HG03196 (cell line): ENCODE measurements around the gene ACSM5.
A peak's percentile ranks its signal among the peaks of the same experiment; 100 is the strongest.

Source experiments
- ATAC-seq: cut with Tn5 transposase; IDR thresholded peaks from one replicate; pipeline ENCODE4 v1.9.1; 2021; ENCODE audit not compliant: unreplicated experiment

ACSM5 gene

GRCh38 chr16:20409398-20410120 is at the start of gene ACSM5:
Gene ACSM5 (plus strand): TSS chr16:20409534. CDS start chr16:20411485, 1,951 bp downstream.
- ATAC-seq: peak; percentile 25

GRCh38 chr16:20359997-20360396 is 49.3 kb upstream of the ACSM5 start:
- ATAC-seq: no peak

GRCh38 chr16:20363191-20363590 is 46.1 kb upstream of the ACSM5 start:
- ATAC-seq: no peak

- ATAC-seq: no peak
Observed at GRCh38 chr16:20364051-20364450, 45.3 kb upstream of the ACSM5 start.

DNA sequence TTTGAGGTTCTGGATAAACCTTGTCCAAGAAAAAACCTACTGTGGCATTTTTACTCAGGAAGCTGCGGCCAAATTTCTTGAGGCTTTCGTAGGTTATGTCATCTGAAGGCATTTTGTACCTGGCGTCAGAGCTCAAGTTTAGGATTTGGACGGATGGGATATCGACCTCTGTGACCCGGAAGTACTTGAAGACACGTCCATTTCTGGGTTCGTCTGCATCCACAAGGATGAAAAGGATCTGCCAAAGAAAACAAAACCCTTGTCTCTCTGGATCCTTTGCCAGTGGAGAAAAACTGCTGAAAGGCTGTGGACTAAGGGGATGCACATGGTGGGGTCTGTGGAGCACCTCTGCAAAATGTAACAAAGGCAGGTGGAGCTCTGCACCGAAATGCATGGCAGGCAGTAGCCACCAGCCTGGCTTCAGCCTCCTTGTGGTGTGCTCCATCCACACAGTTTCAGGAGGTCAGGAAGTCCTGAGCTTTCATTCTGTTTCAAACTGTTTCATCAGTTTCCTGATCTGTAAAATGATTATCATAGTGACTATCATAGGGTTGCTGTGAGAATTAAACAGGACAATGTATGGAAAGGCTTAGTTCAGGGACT is 39.8 kb upstream of the ACSM5 start:
- no peak for ATAC-seq

- ATAC-seq: no peak
Observed at GRCh38 chr16:20372701-20373100, 36.6 kb upstream of the ACSM5 start.

GRCh38 chr16:20377181-20377580 is 32.2 kb upstream of the ACSM5 start:
- no peak for ATAC-seq

- ATAC-seq: no peak
Observed at GRCh38 chr16:20380782-20381181, 28.6 kb upstream of the ACSM5 start.

- no peak for ATAC-seq
Observed at GRCh38 chr16:20382202-20382948, 27.0 kb upstream of the ACSM5 start.

DNA sequence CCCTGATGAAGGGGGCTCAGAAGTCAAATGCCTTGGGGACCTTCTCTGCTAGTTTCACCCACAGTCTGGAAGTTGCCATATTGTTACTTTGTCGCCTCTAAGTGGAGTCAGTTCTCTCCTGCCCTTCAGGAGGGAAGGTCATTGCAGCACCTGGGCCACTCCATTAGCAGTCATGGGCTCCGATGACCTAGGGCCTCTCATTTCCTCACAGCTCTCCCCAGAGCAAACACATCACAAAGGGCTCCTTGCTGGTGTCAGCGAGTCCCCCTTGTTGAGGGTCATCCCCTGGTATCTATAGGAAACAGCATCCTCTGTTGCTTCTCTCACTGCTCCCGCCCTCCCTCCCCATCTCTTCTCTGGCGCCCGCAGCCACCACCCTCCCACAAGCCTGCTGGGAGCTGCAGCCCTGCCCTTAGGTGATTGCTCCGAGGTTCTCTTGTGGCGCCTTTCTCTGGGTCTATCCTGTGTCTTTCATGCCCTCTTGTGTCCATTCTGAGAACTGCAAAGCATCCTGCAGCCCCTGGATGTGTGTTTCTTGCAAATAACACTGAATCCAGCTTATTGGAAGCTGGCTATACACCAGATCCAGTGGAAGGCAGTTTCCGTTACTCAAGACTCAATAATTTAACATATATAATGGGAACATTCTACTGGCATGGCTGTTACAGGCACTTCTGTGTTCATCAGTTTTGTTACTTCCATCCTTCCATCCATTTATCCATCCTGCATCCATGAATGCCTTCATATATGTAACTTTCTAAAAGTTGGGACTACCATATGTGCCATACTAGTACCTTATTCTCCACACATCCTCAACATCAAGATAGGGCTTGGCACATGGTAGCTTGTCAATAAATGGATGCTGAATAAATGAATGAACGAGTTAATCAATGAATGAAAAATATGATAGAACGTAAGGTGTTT is 26.0 kb upstream of the ACSM5 start:
- no peak for ATAC-seq

GRCh38 chr16:20385844-20386832 is 23.2 kb upstream of the ACSM5 start:
- ATAC-seq: no peak

DNA sequence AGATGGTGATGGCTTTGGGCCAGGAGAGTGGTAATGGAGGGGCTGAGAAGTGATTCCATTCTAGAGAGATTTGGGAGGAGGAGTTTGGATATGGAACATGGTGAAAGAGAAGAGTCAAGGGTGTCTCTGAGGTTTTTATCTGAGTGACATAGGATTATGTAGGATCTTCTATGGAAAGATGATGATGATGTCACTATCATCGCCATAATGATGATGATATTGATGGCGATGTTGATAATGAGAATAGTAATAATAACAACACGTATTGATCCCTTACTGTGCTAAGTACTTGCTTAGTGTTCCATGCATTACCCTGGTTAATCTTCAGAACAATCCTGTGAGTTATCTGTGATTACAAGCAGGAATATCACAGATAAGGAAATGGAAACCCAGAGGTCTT is 21.4 kb upstream of the ACSM5 start:
- no peak for ATAC-seq

DNA sequence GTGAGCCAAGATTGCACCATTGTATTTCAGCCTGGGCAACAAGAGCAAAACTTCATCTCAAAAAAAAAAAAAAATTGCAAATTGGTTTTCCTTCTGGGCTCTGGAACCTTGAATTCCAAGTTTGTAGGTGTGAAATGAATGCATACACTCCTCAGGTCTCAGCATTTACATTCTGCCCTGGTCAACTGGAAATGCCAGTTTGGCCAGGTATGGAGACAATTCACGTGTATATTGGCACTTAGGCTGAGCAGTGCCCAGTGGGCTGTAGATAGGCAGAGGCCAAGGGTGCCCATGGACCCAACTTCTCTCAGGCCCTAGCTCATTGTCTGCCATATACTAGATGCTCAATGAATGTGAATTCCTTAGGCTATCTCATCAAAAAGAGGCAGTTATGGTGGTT is 20.5 kb upstream of the ACSM5 start:
- no peak for ATAC-seq

- no peak for ATAC-seq
Observed at GRCh38 chr16:20391045-20391444, 18.3 kb upstream of the ACSM5 start.

- no peak for ATAC-seq
Observed at GRCh38 chr16:20393801-20394577, 15.3 kb upstream of the ACSM5 start.

DNA sequence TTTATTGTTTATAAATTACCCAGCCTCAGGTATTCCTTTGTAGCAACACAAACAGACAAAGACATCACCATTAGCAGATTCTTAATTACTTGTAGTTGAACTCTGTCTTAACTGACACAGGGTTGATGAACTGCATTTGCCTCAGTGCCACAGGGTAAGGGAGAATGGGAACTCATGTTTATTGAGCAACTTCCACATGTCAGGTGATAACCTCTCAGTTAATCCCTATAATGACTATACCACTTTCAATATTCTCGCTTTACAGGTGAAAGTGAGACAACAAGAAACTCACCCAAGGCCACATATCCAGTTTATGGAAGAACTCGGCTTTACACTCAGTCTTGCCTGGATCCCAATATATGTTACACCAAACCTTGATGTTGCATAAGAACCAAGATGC is 13.4 kb upstream of the ACSM5 start:
- ATAC-seq: no peak

- ATAC-seq: no peak
Observed at GRCh38 chr16:20396846-20397467, 12.4 kb upstream of the ACSM5 start.

DNA sequence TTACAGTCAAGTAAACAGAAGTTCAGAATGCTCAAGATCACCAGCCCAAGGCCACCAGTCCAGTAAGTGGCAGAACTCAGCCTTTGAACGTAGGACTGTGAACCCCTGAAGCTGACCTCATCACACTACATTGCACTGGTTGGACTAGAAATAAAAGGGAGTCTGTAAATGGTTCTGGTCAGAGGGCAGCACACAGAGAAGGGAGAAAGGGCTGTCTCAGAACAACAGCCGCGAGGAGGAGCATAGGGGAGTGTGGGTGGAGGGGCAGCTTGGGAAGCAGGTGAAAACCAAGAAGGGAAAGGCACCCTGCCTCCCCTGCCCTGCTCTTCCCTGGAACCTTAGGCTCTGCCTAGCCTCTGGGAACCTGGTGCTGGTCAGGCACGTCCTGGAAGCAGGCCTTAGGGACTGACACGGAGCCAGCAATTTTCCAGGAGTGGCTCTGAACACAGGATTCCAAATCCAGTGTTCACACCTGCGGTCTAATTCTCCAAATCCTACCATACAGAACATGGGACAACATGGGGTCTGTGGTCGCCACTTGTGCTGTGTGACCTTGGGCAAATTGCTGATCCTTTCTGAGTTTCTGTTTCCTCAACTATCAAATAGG is 11.8 kb upstream of the ACSM5 start:
- ATAC-seq: no peak
